Upper lobe of left lung (tissue), 6 donors: ENCODE measurements around the gene MATN3. TPM values are rescaled to one million over a fixed set of nuclear protein-coding genes. Genes with fewer than 3 reads are reported as not detected.

ENCODE experiments used
- ATAC-seq, 2 donors: fragments of 200-7000 bp; cut with Tn5 transposase; one replicate each; pipeline ENCODE4 v1.9.1; 2022; ENCODE audit warnings: mild to moderate bottlenecking in 2 of 2, moderate library complexity in 2 of 2; ENCODE audit not compliant: low FRiP score in 2 of 2
- DNase-seq, 2 donors: peaks; one replicate each; pipeline ENCODE4 v3.0.0-alpha.2; 2019 to 2020
- H3K27ac ChIP-seq, 4 donors: fragments of 200-600 bp; sonication (generic); one replicate each; pipeline ENCODE4 v1.5.1; 2016 to 2019
- H3K27me3 ChIP-seq, 4 donors: fragments of 200-600 bp; sonication (generic); one replicate each; pipeline ENCODE4 v1.5.1; 2017 to 2019
- H3K36me3 ChIP-seq, 4 donors: fragments of 200-600 bp; sonication (generic); one replicate each; pipeline ENCODE4 v1.5.1; 2016 to 2019
- H3K4me1 ChIP-seq, 4 donors: fragments of 200-600 bp; sonication (generic); one replicate each; pipeline ENCODE4 v1.5.1; 2018 to 2019
- H3K4me3 ChIP-seq, 4 donors: fragments of 200-600 bp; sonication (generic); one replicate each; pipeline ENCODE4 v1.5.1; 2017 to 2019; ENCODE audit warnings: mild to moderate bottlenecking in 2 of 4, moderate library complexity in 1 of 4
- H3K9me3 ChIP-seq, 4 donors: fragments of 200-600 bp; sonication (generic); one replicate each; pipeline ENCODE4 v1.5.1; 2018 to 2019
- EP300 ChIP-seq, 4 donors: sonication (generic); formaldehyde crosslinking; IDR thresholded peaks; one replicate each; pipeline ENCODE4 v1.5.1; 2017; ENCODE audit warnings: antibody characterized with exemption in 4 of 4, control low read depth in 2 of 4
- POLR2A ChIP-seq, 4 donors: fragments of 450-650 bp; IDR thresholded peaks; one replicate each; pipeline ENCODE4 v1.5.1; 2016 to 2017; ENCODE audit warnings: antibody characterized with exemption in 4 of 4, mild to moderate bottlenecking in 2 of 4
- POLR2AphosphoS5 ChIP-seq, 2 donors: sonication (generic); formaldehyde crosslinking; IDR thresholded peaks; one replicate each; pipeline ENCODE4 v1.5.1; 2017; ENCODE audit warnings: antibody characterized with exemption in 2 of 2
- WGBS, 2 donors: methylation state at CpG; one replicate each; pipeline ENCODE4 v1.1.5; 2017 to 2018; 5-methylcytosine and 5-hydroxymethylcytosine counted together
- total RNA-seq, 6 donors: library from RNA; depleted of rRNA in 4 of 6; stranded (reverse); fragments of >200 nt in 4 of 6; gene quantifications; one replicate each; pipeline versions ENCODE4 v1.1.0 to v1.2.1, GENCODE V29; 2016 to 2021
- TF ChIP-seq, protein P1 (sequence below), 6 experiments: fragments of 450-650 bp in 4 of 6; fragments of 200-600 bp in 2 of 6; sonication (generic) in 2 of 6; IDR thresholded peaks; one replicate each; pipeline ENCODE4 v1.5.1; 2016 to 2019; ENCODE audit warnings: antibody characterized with exemption in 6 of 6
- donor health status: DM: no; HTN: no; CAD: no; lungs with moderate emphysema.
- donor health status: DM: no; HTN: yes; CAD: no; lungs with severe emphysema.

MATN3 gene
- total RNA-seq, 6 donors from 2014 or later = 1.0 to 17.3 (median 7.8) TPM

DNA sequence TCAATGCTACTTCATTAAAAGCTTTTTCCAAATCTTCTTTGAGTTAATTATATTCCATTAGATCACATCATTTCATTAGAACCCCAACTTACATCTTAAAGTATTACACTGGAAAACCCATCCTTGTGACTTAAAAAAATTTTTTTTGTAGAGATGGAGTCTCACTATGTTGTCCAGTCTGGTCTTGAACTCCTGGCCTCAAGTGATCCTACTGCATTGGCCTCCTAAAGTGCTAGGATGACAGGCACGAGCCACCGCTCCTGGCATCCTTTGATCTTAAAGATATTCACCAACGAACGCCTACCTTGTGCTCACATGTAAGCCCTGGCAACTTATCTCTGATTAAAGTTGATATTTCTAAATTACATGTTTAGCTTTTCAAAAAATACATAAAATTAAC, 32.3 kb upstream of the MATN3 start:
- no peaks in the 10 kb centered on the region for H3K27me3 ChIP-seq
- H3K4me3 ChIP-seq = no peak overlapping the region
- H3K36me3 ChIP-seq = peaks cover 9 to 12% (median 10%) of the 10 kb centered on the region in 4 donors
- ATAC-seq (no peak), DNase-seq (no peak)
- peaks cover 49 to 66% (median 57%) of the 10 kb centered on the region in 4 donors for H3K4me1 ChIP-seq
- no peak overlapping the region for H3K27ac ChIP-seq
- no peaks in the 10 kb centered on the region for H3K9me3 ChIP-seq
- TF ChIP-seq, protein P1, sequence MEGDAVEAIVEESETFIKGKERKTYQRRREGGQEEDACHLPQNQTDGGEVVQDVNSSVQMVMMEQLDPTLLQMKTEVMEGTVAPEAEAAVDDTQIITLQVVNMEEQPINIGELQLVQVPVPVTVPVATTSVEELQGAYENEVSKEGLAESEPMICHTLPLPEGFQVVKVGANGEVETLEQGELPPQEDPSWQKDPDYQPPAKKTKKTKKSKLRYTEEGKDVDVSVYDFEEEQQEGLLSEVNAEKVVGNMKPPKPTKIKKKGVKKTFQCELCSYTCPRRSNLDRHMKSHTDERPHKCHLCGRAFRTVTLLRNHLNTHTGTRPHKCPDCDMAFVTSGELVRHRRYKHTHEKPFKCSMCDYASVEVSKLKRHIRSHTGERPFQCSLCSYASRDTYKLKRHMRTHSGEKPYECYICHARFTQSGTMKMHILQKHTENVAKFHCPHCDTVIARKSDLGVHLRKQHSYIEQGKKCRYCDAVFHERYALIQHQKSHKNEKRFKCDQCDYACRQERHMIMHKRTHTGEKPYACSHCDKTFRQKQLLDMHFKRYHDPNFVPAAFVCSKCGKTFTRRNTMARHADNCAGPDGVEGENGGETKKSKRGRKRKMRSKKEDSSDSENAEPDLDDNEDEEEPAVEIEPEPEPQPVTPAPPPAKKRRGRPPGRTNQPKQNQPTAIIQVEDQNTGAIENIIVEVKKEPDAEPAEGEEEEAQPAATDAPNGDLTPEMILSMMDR (IDR thresholded peaks at IDR 0.05) = no peak
- TF ChIP-seq EP300 (IDR thresholded peaks at IDR 0.05) = no peak
- no peak for TF ChIP-seq POLR2A (IDR thresholded peaks at IDR 0.05)
- no peak for TF ChIP-seq POLR2AphosphoS5 (IDR thresholded peaks at IDR 0.05)
- 92 to 95% methylated on average over 4 of the region's 4 CpGs for WGBS, 2 donors

DNA sequence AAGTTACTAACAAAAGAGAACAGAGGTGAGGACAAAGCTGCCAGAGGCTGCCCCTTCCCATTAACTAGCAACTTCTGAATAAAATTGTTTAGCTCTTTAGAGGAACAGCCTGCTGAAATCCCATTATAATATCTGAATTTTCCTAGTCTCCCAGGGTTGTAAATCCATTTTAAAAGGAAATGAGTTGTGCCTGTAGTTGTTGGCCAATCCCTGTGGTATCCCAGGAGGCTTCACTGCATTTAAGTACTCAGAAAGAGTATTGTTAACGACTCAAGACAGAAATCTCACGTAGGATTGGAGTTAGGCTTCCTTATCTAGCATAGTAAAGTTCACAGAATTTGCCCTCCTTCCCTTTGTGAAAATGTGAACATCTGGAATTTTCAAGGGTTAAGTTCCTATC, 30.1 kb upstream of the MATN3 start:
- H3K36me3 ChIP-seq = peaks cover 18 to 34% (median 26%) of the 10 kb centered on the region in 4 donors
- H3K4me3 ChIP-seq = no peak overlapping the region
- H3K9me3 ChIP-seq = no peaks in the 10 kb centered on the region
- H3K27ac ChIP-seq = peak overlapping the region in 2 of 4 donors; percentile 11 to 48
- 27 to 50% methylated on average over 2 of the region's 2 CpGs for WGBS, 2 donors
- ATAC-seq = no peak
- no peak for DNase-seq
- no peak for TF ChIP-seq POLR2AphosphoS5 (IDR thresholded peaks at IDR 0.05)
- no peak for TF ChIP-seq POLR2A (IDR thresholded peaks at IDR 0.05)
- no peak for TF ChIP-seq EP300 (IDR thresholded peaks at IDR 0.05)
- TF ChIP-seq, protein P1 (IDR thresholded peaks at IDR 0.05) = no peak
- peaks cover 30 to 44% (median 37%) of the 10 kb centered on the region in 4 donors for H3K4me1 ChIP-seq
- no peaks in the 10 kb centered on the region for H3K27me3 ChIP-seq

DNA sequence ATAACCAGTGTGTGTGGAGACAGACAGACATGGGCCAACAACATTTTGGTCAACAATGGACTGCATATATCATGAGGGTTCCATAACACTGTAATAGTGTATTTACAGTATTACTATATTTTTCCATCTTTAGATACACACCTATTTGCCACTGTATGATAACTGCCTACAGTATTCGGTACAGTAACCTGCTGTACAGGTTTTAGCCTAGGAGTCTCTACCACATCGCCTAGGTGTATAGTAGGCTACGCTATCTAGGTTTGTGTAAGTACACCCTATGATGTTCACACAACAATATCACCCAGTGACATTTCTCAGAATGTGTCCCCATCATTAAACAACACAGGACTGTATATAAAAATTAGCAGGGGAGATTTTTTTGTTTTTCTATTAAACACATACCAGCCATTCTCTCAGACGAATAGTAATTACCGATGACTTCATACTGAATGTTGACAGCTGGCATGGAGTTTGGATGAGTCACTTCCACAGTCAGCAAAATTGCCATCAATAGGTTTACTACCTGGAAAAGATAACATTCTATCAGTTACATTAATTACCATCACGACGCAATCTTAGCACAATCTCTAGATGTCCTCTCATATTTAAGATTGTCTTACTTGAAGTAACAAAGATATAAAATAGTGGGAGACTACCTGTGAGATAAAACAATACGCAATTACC, 28.2 kb upstream of the MATN3 start:
- Histone ChIP-seq H3K27ac (no peak overlapping the region), H3K4me3 (no peak overlapping the region), H3K36me3 (peaks cover 28 to 53% (median 39%) of the 10 kb centered on the region in 4 donors), H3K9me3 (no peaks in the 10 kb centered on the region), H3K4me1 (peaks cover 29 to 39% (median 30%) of the 10 kb centered on the region in 4 donors), H3K27me3 (no peaks in the 10 kb centered on the region)
- ATAC-seq (no peak), DNase-seq (no peak)
- TF ChIP-seq, protein P1 (IDR thresholded peaks at IDR 0.05) = no peak
- TF ChIP-seq EP300 (IDR thresholded peaks at IDR 0.05) = no peak
- TF ChIP-seq POLR2A (IDR thresholded peaks at IDR 0.05) = no peak
- no peak for TF ChIP-seq POLR2AphosphoS5 (IDR thresholded peaks at IDR 0.05)
- 84 to 87% methylated on average over 8 of the region's 8 CpGs for WGBS, 2 donors

DNA sequence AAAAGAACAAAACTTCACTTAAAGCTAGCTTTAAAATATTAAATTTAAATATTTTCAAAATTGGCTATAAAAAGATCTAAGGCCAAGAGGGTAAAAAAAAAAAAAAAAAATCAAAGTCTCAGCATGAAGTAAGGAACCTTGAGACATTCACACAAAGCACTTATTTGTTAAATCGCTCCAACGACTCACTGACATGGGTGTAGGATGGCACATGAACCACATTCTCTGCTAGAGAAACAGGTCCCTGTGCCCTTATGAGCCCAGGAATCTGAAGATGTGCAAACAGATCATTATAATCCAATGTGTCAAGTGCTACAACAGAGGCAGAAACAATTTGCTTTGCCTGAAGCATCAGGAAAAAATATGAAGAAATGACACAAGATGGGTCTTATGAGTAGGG, 25.2 kb upstream of the MATN3 start:
- Histone ChIP-seq H3K9me3 (no peaks in the 10 kb centered on the region), H3K4me3 (no peak overlapping the region), H3K36me3 (peaks cover 42 to 83% (median 67%) of the 10 kb centered on the region in 4 donors), H3K27ac (no peak overlapping the region), H3K27me3 (no peaks in the 10 kb centered on the region), H3K4me1 (peaks cover 5 to 15% (median 10%) of the 10 kb centered on the region in 4 donors)
- ATAC-seq (no peak), DNase-seq (no peak)
- 80 to 86% methylated on average over 2 of the region's 2 CpGs for WGBS, 2 donors
- no peak for TF ChIP-seq POLR2A (IDR thresholded peaks at IDR 0.05)
- TF ChIP-seq, protein P1 (IDR thresholded peaks at IDR 0.05) = no peak
- TF ChIP-seq POLR2AphosphoS5 (IDR thresholded peaks at IDR 0.05) = no peak
- TF ChIP-seq EP300 (IDR thresholded peaks at IDR 0.05) = no peak
